Retina (tissue), 1 donor: ENCODE measurements around the gene MYRF.

Source experiments
- DNase-seq: peaks from one replicate; pipeline ENCODE4 v3.0.0-alpha.2; 2016

The MYRF gene

DNA sequence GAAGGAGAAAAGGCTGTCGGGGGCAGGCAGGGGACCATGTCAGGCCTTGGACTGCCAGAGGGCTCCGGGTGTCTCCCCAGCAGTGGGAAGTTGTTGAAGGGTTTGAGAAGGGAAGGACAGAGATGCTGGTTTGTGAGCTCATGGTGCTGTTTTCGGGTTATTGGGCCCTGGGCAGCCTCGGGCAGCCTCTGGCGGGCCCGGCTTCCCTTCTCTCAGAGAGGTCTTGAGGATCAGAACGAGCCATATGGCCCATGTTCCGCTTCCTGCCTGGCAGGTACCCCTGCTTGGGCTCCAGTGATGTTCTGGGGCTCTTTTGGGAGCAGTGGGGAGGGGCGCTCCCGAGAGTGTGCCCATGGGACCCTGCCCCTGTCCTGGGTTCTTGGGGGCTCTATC is 9.8 kb downstream of the MYRF start:
- DNase-seq: no peak

- no peak for DNase-seq
These were observed 10.4 kb downstream of the MYRF start for GRCh38 chr11:61762798-61763197.

DNA sequence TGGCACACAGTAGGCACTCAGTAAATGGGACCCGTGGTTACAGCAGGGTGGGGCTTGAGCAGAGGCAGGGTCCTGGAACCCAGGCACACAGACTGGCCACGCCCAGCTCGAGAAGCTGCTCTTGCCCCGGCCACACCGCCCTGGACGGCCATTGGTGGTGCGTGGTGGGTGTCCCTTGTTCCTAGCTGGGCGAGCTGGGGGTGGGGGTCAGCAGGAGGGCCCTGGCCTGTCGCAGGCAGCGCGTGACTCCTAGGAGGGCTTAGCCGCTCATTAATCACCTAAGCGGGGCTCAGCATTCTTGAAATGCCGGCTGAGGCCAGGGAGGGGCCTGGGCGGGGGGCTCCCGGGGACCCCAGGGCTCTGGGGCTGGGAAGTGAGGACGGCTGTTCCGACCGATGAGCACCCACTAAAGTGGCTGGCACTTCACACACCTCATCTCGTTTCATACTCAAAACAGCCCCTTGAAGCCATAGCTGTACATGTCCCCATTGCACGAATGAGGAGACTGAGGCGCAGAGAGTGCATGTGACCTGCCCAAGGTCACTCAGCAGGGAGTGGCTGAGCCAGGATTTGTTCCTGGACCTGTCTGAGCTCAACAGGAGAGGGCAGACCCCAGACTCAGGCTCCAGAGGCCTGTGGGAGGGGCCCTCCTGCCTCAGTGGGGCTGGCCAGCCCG is 11.6 kb downstream of the MYRF start:
- no peak for DNase-seq

GRCh38 chr11:61764606-61765260 is 12.3 kb downstream of the MYRF start:
- DNase-seq: no peak

- no peak for DNase-seq
These were observed 13.3 kb downstream of the MYRF start for GRCh38 chr11:61765550-61766253.

GRCh38 chr11:61766353-61766841 is 14.0 kb downstream of the MYRF start:
- DNase-seq: no peak

- DNase-seq: no peak
These were observed 16.1 kb downstream of the MYRF start for GRCh38 chr11:61768376-61769076.

- DNase-seq: no peak
These were observed 16.9 kb downstream of the MYRF start for GRCh38 chr11:61769169-61769920.

DNA sequence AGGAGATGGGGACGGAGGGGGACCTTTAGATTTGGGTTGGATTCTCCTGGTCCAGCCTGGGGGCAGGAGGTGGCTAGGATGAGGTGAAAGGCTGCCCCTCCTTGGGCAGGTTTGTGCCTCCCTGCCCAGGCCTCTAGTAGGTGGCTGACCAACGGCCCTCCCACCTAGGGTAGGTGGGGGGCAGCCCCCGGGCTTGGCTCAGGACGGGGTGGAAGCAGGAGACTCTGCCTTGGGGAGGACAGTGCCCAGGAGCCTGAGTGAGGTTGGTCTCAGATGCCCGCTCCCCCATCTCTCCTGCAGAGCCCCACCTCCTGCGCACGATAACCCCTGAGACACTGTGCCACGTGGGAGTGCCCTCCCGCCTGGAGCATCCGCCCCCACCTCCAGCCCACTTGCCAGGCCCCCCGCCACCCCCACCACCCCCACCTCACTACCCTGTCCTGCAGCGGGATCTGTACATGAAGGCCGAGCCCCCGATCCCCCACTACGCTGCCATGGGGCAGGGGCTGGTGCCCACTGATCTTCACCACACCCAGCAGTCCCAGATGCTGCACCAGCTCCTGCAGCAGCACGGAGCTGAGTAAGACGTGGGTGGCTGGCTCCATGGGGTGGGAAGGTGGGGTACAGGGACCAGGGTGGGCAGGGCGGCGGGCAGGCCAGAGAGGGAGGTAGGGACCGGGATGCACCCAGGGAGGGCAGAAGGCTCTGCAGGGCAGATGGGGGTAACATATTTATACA is 17.7 kb downstream of the MYRF start:
- no peak for DNase-seq

- DNase-seq: no peak
These were observed 18.9 kb downstream of the MYRF start for GRCh38 chr11:61771195-61771894.

- DNase-seq: no peak
These were observed 19.6 kb downstream of the MYRF start for GRCh38 chr11:61771985-61772455.

- DNase-seq: peak; percentile 70
These were observed 20.9 kb downstream of the MYRF start for GRCh38 chr11:61773356-61773755.

- DNase-seq: no peak
These were observed 21.4 kb downstream of the MYRF start for GRCh38 chr11:61773809-61774208.

- no peak for DNase-seq
These were observed 22.0 kb downstream of the MYRF start for GRCh38 chr11:61774411-61774810.

DNA sequence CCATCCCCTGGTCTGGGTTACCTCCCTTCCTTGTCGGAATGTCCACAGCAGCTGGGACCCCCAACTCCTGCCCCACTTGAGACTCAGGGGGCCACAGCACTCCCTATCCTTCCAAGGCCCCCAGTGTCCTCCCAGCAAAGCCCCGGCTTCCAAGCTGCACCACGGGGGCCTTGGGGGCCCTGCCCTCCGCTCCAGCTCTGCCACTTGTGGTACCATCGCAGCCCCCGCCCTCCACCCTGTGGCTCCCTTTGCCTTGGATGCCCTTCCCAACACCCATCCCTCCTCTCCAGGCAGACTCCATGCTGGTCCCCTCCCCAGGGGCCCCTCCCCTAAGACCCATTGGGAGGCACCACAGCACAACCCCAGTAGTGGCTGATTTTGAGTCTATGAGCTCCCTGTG is 22.7 kb downstream of the MYRF start:
- no peak for DNase-seq

- DNase-seq: no peak
These were observed 23.4 kb downstream of the MYRF start for GRCh38 chr11:61775606-61776554.

GRCh38 chr11:61776561-61777075 is 24.2 kb downstream of the MYRF start:
- no peak for DNase-seq

DNA sequence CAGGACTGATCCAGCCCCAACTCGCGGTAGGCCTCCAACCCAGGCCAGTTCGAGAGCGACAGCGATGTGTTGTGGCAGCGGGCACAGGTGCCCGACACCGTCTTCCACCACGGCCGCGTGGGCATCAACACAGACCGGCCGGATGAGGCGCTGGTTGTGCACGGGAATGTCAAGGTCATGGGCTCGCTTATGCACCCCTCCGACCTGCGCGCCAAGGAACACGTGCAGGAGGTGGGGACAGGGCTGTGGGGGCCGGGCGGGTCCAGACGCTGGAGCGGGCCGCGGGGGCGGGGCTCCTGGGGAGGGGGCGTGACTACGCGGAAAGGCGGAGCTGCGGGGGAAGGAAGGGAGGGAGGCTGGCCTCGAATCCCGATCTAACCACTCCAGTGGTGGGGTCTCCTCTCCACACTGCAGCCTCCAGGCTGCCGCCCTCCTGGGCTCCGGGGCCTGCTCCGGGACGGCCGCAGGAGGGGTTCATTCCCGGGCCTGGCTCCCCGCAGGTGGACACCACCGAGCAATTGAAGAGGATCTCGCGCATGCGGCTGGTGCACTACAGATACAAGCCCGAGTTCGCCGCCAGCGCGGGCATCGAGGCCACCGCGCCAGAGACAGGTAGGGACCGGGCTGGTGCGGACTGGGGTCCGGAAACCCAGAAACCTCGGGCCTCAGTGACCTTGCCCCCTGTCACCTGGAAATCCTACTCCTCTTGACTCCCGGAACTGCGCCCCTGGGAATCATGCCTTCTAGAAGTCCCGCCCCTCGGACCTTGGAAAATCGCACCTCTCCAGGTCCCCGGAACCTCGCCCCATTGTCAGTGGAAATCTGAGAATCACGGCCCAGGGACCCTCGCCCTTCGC is 25.0 kb downstream of the MYRF start:
- peak; percentile 58 for DNase-seq
